IMR-90 (cell line): Measurements from ENCODE around the gene DIABLO. TPM values are rescaled to one million over a fixed set of nuclear protein-coding genes. Genes with fewer than 3 reads are reported as not detected.

Experiments
- ATAC-seq: fragments of 200-7000 bp; cut with Tn5 transposase; 2 replicates; pipeline ENCODE4 v1.9.1; 2020; ENCODE audit warnings: low read depth, mild to moderate bottlenecking, moderate library complexity
- BruUV-seq: library from RNA; stranded (reverse); fragments of 400-500 nt; replicated peaks from 2 replicates; lab custom pipeline; 2021; lab: Mats Ljungman, UMichigan
- CTCF ChIA-PET: fragments of 300-600 bp; formaldehyde crosslinking; extraction: SDS; loops from one replicate; lab custom pipeline; 2021; ENCODE audit warnings: antibody characterized with exemption; lab: Yijun Ruan, JAX
- POLR2A ChIA-PET: fragments of 300-600 bp; sonication (Branson Sonifier 250); formaldehyde crosslinking; loops from one replicate; lab custom pipeline; 2022; ENCODE audit warnings: antibody characterized with exemption; ENCODE audit not compliant: unreplicated experiment; lab: Charles Lee
- DNase-seq: peaks from one replicate; pipeline ENCODE4 v3.0.0; 2013
- H2AFZ ChIP-seq: replicated peaks from 2 replicates; pipeline ENCODE3; 2013; ENCODE audit warnings: low read length, mild to moderate bottlenecking; ENCODE audit not compliant: poor library complexity
- H2AK5ac ChIP-seq: 2 replicates; pipeline ENCODE4 v1.6.1; 2013; ENCODE audit warnings: low read depth, low read length, inconsistent platforms
- H2AK9ac ChIP-seq: replicated peaks from 2 replicates; pipeline ENCODE3; 2013; ENCODE audit warnings: mild to moderate bottlenecking, low read depth, low read length, moderate library complexity; ENCODE audit not compliant: poor library complexity
- H2BK120ac ChIP-seq: 2 replicates; pipeline ENCODE4 v1.6.1; 2013; ENCODE audit warnings: low read depth, low read length, inconsistent platforms
- H2BK15ac ChIP-seq: 3 replicates; pipeline ENCODE4 v1.6.1; 2013; ENCODE audit warnings: low read depth, low read length, inconsistent platforms
- H2BK20ac ChIP-seq: 2 replicates; pipeline ENCODE4 v1.6.1; 2013; ENCODE audit warnings: low read depth, mild to moderate bottlenecking, inconsistent platforms, low read length, moderate library complexity
- H2BK5ac ChIP-seq: 2 replicates; pipeline ENCODE4 v1.6.1; 2013; ENCODE audit warnings: mild to moderate bottlenecking, low read depth, low read length, inconsistent platforms; ENCODE audit not compliant: poor library complexity, severe bottlenecking
- H3K14ac ChIP-seq: replicated peaks from 2 replicates; pipeline ENCODE4 v1.6.1; 2013; ENCODE audit warnings: low read depth, low read length, inconsistent platforms
- H3K18ac ChIP-seq: 2 replicates; pipeline ENCODE4 v1.6.1; 2013; ENCODE audit warnings: low read depth, low read length, control low read depth
- H3K23ac ChIP-seq: 2 replicates; pipeline ENCODE4 v1.6.1; 2013; ENCODE audit warnings: low read depth, low read length, inconsistent platforms
- H3K27ac ChIP-seq: 2 replicates; pipeline ENCODE4 v1.5.1; 2013; ENCODE audit warnings: mild to moderate bottlenecking, control low read depth, low read length; ENCODE audit not compliant: insufficient read depth
- H3K27me3 ChIP-seq: 2 replicates; pipeline ENCODE4 v1.6.1; 2013; ENCODE audit warnings: low read length; ENCODE audit not compliant: control insufficient read depth, insufficient read depth
- H3K36me3 ChIP-seq: 2 replicates; pipeline ENCODE4 v1.6.1; 2013; ENCODE audit warnings: low read length, mixed read lengths; ENCODE audit not compliant: control insufficient read depth, insufficient read depth
- H3K4ac ChIP-seq: 2 replicates; pipeline ENCODE4 v1.6.1; 2013; ENCODE audit warnings: low read depth, low read length, inconsistent platforms
- H3K4me1 ChIP-seq: 2 replicates; pipeline ENCODE4 v1.6.1; 2013; ENCODE audit warnings: low read length, mixed read lengths; ENCODE audit not compliant: control insufficient read depth, insufficient read depth
- H3K4me2 ChIP-seq: 2 replicates; pipeline ENCODE4 v1.6.1; 2013; ENCODE audit warnings: low read depth, mild to moderate bottlenecking, control low read depth, low read length, moderate library complexity
- H3K4me3 ChIP-seq: 2 replicates; pipeline ENCODE4 v1.5.1; 2013; ENCODE audit warnings: low read depth, mild to moderate bottlenecking, control low read depth, low read length, moderate library complexity; ENCODE audit not compliant: insufficient read depth
- H3K56ac ChIP-seq: 2 replicates; pipeline ENCODE4 v1.6.1; 2013; ENCODE audit warnings: low read length, inconsistent platforms; ENCODE audit not compliant: insufficient read depth; ENCODE audit errors: extremely low read depth
- H3K79me1 ChIP-seq, 2 experiments: 2 replicates each; pipeline ENCODE4 v1.6.1; 2013; ENCODE audit warnings: low read length in 2 of 2, inconsistent platforms in 1 of 2, low read depth in 1 of 2
- H3K9ac ChIP-seq: 2 replicates; pipeline ENCODE4 v1.6.1; 2013; ENCODE audit warnings: low read depth, low read length, control low read depth
- H3K9me1 ChIP-seq: 2 replicates; pipeline ENCODE4 v1.6.1; 2013; ENCODE audit warnings: low read length, inconsistent platforms; ENCODE audit not compliant: insufficient read depth
- H3K9me3 ChIP-seq: 2 replicates; pipeline ENCODE4 v1.6.1; 2013; ENCODE audit warnings: low read length; ENCODE audit not compliant: control insufficient read depth, insufficient read depth
- H4K20me1 ChIP-seq: 2 replicates; pipeline ENCODE4 v1.6.1; 2013; ENCODE audit warnings: low read length, inconsistent platforms; ENCODE audit not compliant: insufficient read depth
- H4K5ac ChIP-seq: 2 replicates; pipeline ENCODE4 v1.6.1; 2013; ENCODE audit warnings: mild to moderate bottlenecking, low read depth, low read length, control low read depth
- H4K8ac ChIP-seq, 2 experiments: 2 replicates each; pipeline ENCODE4 v1.6.1; 2013; ENCODE audit warnings: low read depth in 2 of 2, low read length in 2 of 2, control low read depth in 1 of 2, inconsistent platforms in 1 of 2
- H4K91ac ChIP-seq: 2 replicates; pipeline ENCODE4 v1.6.1; 2013; ENCODE audit warnings: low read depth, low read length, inconsistent platforms; ENCODE audit not compliant: insufficient read depth
- CEBPB ChIP-seq: IDR thresholded peaks from 2 replicates; pipeline ENCODE4 v1.6.1; 2012; ENCODE audit warnings: low read depth, low read length, improper control_type of control experiment
- MAZ ChIP-seq: IDR thresholded peaks from 2 replicates; pipeline ENCODE4 v1.6.1; 2012; ENCODE audit warnings: low read depth, mild to moderate bottlenecking, low read length, improper control_type of control experiment, moderate library complexity, borderline replicate concordance
- RFX5 ChIP-seq: IDR thresholded peaks from 2 replicates; pipeline ENCODE4 v1.8.0; 2012; ENCODE audit warnings: low read depth, mild to moderate bottlenecking, low read length, moderate library complexity
- WGBS, 2 experiments: methylation state at CpG; one replicate each; pipeline versions ENCODE4 v1.1.5 to v1.1.7; 2013; ENCODE audit warnings: missing lambda C conversion rate in 2 of 2; ENCODE audit not compliant: insufficient read length in 1 of 2; ENCODE audit errors: extremely low coverage in 2 of 2; 5-methylcytosine and 5-hydroxymethylcytosine counted together
- dilution Hi-C: fragments of 300-500 bp; cut with HindIII; formaldehyde crosslinking; loops from one replicate; pipeline ENCODE4 v1.14.3; 2018; ENCODE audit warnings: low sequenced_read_pairs; ENCODE audit not compliant: unreplicated experiment
- in situ Hi-C: fragments of 300-500 bp; cut with MboI; formaldehyde crosslinking; loops from 3 replicates; pipeline ENCODE4 v1.14.3; 2019; ENCODE audit warnings: low sequenced_read_pairs, inconsistent platforms, mixed read lengths
- intact Hi-C: fragments of 100-400 bp; cut with micrococcal nuclease; formaldehyde crosslinking; loops from 2 replicates; pipeline ENCODE4 v1.10.0; 2022
- polyA plus RNA-seq, 3 experiments: library from polyadenylated mRNA; depleted of rRNA; stranded (reverse); fragments of >200 nt; gene quantifications; 2 replicates each; pipeline ENCODE4 v1.2.3, GENCODE V29; 2012; ENCODE audit warnings: low replicate concordance in 1 of 3
- total RNA-seq: library from RNA; depleted of rRNA; stranded (reverse); fragments of >200 nt; gene quantifications from 2 replicates; pipeline ENCODE4 v1.2.3, GENCODE V29; 2012
- TF ChIP-seq, protein P1 (sequence below): fragments of 150-350 bp; IDR thresholded peaks from 2 replicates; pipeline ENCODE4 v1.6.1; 2017; ENCODE audit warnings: mild to moderate bottlenecking, antibody characterized with exemption, low read length, low read depth

The DIABLO gene
- total and polyA plus RNA-seq, 2 of the 4 experiments (the other 2 are of a cell fraction) = 69.7 to 102 TPM

DNA sequence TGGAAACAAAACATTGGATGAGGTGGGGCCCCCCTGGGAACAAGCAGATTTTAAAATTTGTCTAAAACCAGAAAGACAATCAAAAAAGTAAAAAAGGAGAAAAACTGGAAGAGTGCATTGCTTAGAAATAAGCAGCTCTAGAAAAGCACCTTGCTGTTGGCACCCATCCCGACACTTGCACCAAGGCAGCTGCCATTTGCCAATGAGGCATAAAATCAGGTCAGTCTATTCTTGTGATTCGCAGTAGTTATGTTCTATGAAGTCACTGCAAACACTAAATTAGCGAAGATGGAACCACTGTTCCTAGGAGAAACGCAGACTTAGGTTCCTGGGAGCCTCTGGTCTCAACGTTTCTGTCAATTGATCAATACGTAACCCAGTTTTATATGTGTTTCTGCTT lies 24.2 kb upstream of the DIABLO start:
- no peaks in the 10 kb centered on the region for H3K9me3 ChIP-seq
- no peaks in the 10 kb centered on the region for H4K20me1 ChIP-seq
- DNase-seq (no peak), ATAC-seq (no peak)
- no peak overlapping the region for H3K9ac ChIP-seq
- no peak overlapping the region for H3K56ac ChIP-seq
- H3K23ac ChIP-seq = no peak overlapping the region
- H2AFZ ChIP-seq = no peak overlapping the region
- no peak overlapping the region for H2AK9ac ChIP-seq
- H2BK120ac ChIP-seq = no peak overlapping the region
- H3K27ac ChIP-seq = no peak overlapping the region
- ChIA-PET CTCF (no interaction called here), POLR2A (no interaction called here)
- H3K36me3 ChIP-seq = peaks cover 19% of the 10 kb centered on the region
- H4K8ac ChIP-seq = no peak overlapping the region
- BruUV-seq = no TSS peak
- in situ Hi-C loops (no loop called here), dilution Hi-C loops (no loop called here), intact Hi-C loops (no loop called here)
- H4K5ac ChIP-seq = no peak overlapping the region
- 100% methylated on average over 5 of the region's 6 CpGs; no CpG with 5 or more reads in 1 of the 2 experiments for WGBS, 2 experiments
- H2BK5ac ChIP-seq = no peak overlapping the region
- H3K4me3 ChIP-seq = no peak overlapping the region
- no peak for TF ChIP-seq RFX5
- TF ChIP-seq, protein P1, sequence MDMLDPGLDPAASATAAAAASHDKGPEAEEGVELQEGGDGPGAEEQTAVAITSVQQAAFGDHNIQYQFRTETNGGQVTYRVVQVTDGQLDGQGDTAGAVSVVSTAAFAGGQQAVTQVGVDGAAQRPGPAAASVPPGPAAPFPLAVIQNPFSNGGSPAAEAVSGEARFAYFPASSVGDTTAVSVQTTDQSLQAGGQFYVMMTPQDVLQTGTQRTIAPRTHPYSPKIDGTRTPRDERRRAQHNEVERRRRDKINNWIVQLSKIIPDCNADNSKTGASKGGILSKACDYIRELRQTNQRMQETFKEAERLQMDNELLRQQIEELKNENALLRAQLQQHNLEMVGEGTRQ = no peak
- TF ChIP-seq MAZ = no peak
- no peak for TF ChIP-seq CEBPB
- H4K91ac ChIP-seq = no peak overlapping the region
- no peak overlapping the region for H3K4ac ChIP-seq
- no peak overlapping the region for H3K4me2 ChIP-seq
- H2BK15ac ChIP-seq = no peak overlapping the region
- H3K14ac ChIP-seq = no peak overlapping the region
- no peaks in the 10 kb centered on the region for H3K27me3 ChIP-seq
- no peak overlapping the region for H2AK5ac ChIP-seq
- no peaks in the 10 kb centered on the region for H3K4me1 ChIP-seq
- no peak overlapping the region for H2BK20ac ChIP-seq
- peaks cover 0 to 3% of the 10 kb centered on the region in 2 experiments; a peak in 3 of 4 replicates for H3K79me1 ChIP-seq
- no peak overlapping the region for H3K18ac ChIP-seq
- peaks cover 5% of the 10 kb centered on the region; the same call in 1 of the 2 replicates for H3K9me1 ChIP-seq
